ENCODE results near the gene ZNF761. TPM values are rescaled to one million over a fixed set of nuclear protein-coding genes. Genes with fewer than 3 reads are reported as not detected.

ZNF761 gene
- total RNA-seq, 1 donor from 2014 or later = 9.3 TPM

Other genes starting within 250 kb of the ZNF761 start
- gene ZNF665, start 238.6 kb upstream of the ZNF761 start, total RNA-seq = 1.3 and 1.8 TPM in 2 replicates
- 15.5 and 16.5 TPM in 2 replicates for gene ZNF677, start 177.1 kb upstream of the ZNF761 start, total RNA-seq
- not detected in 2 replicates for gene VN1R2, start 173.7 kb upstream of the ZNF761 start, total RNA-seq
- not detected in 2 replicates for gene VN1R4, start 164.3 kb upstream of the ZNF761 start, total RNA-seq
- 5.0 and 7.5 TPM in 2 replicates for gene ZNF845, start 98.2 kb upstream of the ZNF761 start, total RNA-seq
- gene ZNF525, start 66.3 kb upstream of the ZNF761 start, total RNA-seq = 3.3 and 9.7 TPM in 2 replicates
- gene ZNF765, start 36.8 kb upstream of the ZNF761 start, total RNA-seq = 8.1 and 13.1 TPM in 2 replicates
- gene ZNF813, start 35.7 kb downstream of the ZNF761 start, total RNA-seq = 2.8 and 4.4 TPM in 2 replicates
- gene ZNF331, start 106.2 kb downstream of the ZNF761 start, total RNA-seq = 3.3 and 7.9 TPM in 2 replicates
- gene DPRX, start 200.0 kb downstream of the ZNF761 start, total RNA-seq = not detected in 2 replicates